Endothelial cell of umbilical vein (primary cell): ENCODE results near the gene FANCC. TPM values are rescaled to one million over a fixed set of nuclear protein-coding genes. Genes with fewer than 3 reads are reported as not detected.

ENCODE experiments used
- BruUV-seq: library from RNA; stranded (reverse); fragments of 400-500 nt; replicated peaks from 2 replicates; lab custom pipeline; 2021; lab: Mats Ljungman, UMichigan
- CTCF ChIA-PET: fragments of 300-600, 350-600 bp; sonication (Branson Sonifier 250); formaldehyde crosslinking; loops from one replicate; lab custom pipeline; 2021; ENCODE audit warnings: antibody characterized with exemption, inconsistent platforms; lab: Charles Lee
- POLR2A ChIA-PET: fragments of 300-600, 350-600 bp; sonication (Branson Sonifier 250); formaldehyde crosslinking; loops from one replicate; lab custom pipeline; 2021; ENCODE audit warnings: antibody characterized with exemption, inconsistent platforms; lab: Charles Lee
- DNase-seq: peaks from one replicate; pipeline ENCODE4 v3.0.0-alpha.2; 2011; ENCODE audit warnings: low read depth, low spot score
- FAIRE-seq: peaks from 2 replicates; lab custom pipeline; 2011; peaks lifted over from hg19 to GRCh38; lab: Jason Lieb, UNC
- H2AFZ ChIP-seq: 2 replicates; pipeline ENCODE4 v1.6.0; 2012; ENCODE audit warnings: low read depth, low read length, control low read depth, inconsistent platforms
- H3K27ac ChIP-seq: 2 replicates; pipeline ENCODE4 v1.5.1; 2011; ENCODE audit warnings: low read depth, mild to moderate bottlenecking, control low read depth, low read length, moderate library complexity; ENCODE audit not compliant: insufficient read depth
- H3K27me3 ChIP-seq, 2 experiments: 2 replicates each; pipeline versions ENCODE4 v1.6.0 to v1.6.1; 2011; ENCODE audit warnings: low read length in 2 of 2, mixed read lengths in 1 of 2; ENCODE audit not compliant: control insufficient read depth in 2 of 2, insufficient read depth in 2 of 2
- H3K36me3 ChIP-seq, 2 experiments: 2 replicates in 1 of 2; 3 replicates in 1 of 2; pipeline ENCODE4 v1.5.1; 2011; ENCODE audit warnings: low read length in 2 of 2, mild to moderate bottlenecking in 1 of 2, moderate library complexity in 1 of 2; ENCODE audit not compliant: control insufficient read depth in 2 of 2, insufficient read depth in 2 of 2; ENCODE audit errors: extremely low read depth in 1 of 2
- H3K4me1 ChIP-seq: 3 replicates; pipeline ENCODE4 v1.5.1; 2011; ENCODE audit warnings: mild to moderate bottlenecking, low read length; ENCODE audit not compliant: control insufficient read depth, insufficient read depth; ENCODE audit errors: extremely low read depth
- H3K4me2 ChIP-seq: 2 replicates; pipeline ENCODE4 v1.6.1; 2011; ENCODE audit warnings: low read length, control low read depth, mixed read lengths; ENCODE audit not compliant: insufficient read depth
- H3K4me3 ChIP-seq, 3 experiments: fragments of 200-600 bp in 1 of 3; sonication (generic), shearing (Covaris generic) in 1 of 3; replicated peaks in 1 of 3; 2 replicates each; pipeline ENCODE4 v1.5.1; 2011 to 2016; ENCODE audit warnings: control low read depth in 3 of 3, low read length in 3 of 3, mild to moderate bottlenecking in 2 of 3, inconsistent platforms in 1 of 3, low read depth in 1 of 3, moderate library complexity in 1 of 3; ENCODE audit not compliant: insufficient read depth in 1 of 3
- H3K79me2 ChIP-seq: 2 replicates; pipeline ENCODE4 v1.6.0; 2012; ENCODE audit warnings: low read length, inconsistent platforms; ENCODE audit not compliant: control insufficient read depth, insufficient read depth
- H3K9ac ChIP-seq: replicated peaks from 2 replicates; pipeline ENCODE3; 2011; ENCODE audit warnings: low read length, control low read depth; ENCODE audit not compliant: insufficient read depth; ENCODE audit errors: extremely low read depth
- H3K9me1 ChIP-seq: replicated peaks from 3 replicates; pipeline ENCODE4 v1.6.0; 2011; ENCODE audit warnings: mild to moderate bottlenecking, low read length; ENCODE audit not compliant: control insufficient read depth, insufficient read depth; ENCODE audit errors: extremely low read depth
- H3K9me3 ChIP-seq: replicated peaks from 2 replicates; pipeline ENCODE4 v1.5.1; 2012; ENCODE audit warnings: low read length, inconsistent platforms; ENCODE audit not compliant: control insufficient read depth, insufficient read depth
- H4K20me1 ChIP-seq: replicated peaks from 2 replicates; pipeline ENCODE3; 2011; ENCODE audit warnings: mild to moderate bottlenecking, low read length; ENCODE audit not compliant: control insufficient read depth, insufficient read depth; ENCODE audit errors: extremely low read depth
- CTCF ChIP-seq, 2 donors: IDR thresholded peaks; 1 replicate in 1 of 2; 2 replicates in 1 of 2; pipeline ENCODE4 v1.5.1; 2011; ENCODE audit warnings: low read length in 2 of 2, mild to moderate bottlenecking in 2 of 2, moderate library complexity in 2 of 2, control low read depth in 1 of 2, inconsistent platforms in 1 of 2, low read depth in 1 of 2; ENCODE audit not compliant: insufficient read depth in 1 of 2; ENCODE audit errors: extremely low read depth in 1 of 2
- EZH2 ChIP-seq: IDR thresholded peaks from 2 replicates; pipeline ENCODE4 v1.6.1; 2012; ENCODE audit warnings: borderline replicate concordance, low read depth, mild to moderate bottlenecking, moderate library complexity, low read length, inconsistent platforms; ENCODE audit not compliant: severe bottlenecking
- FOS ChIP-seq: IDR thresholded peaks from 2 replicates; pipeline ENCODE4 v1.6.1; 2011; ENCODE audit warnings: mild to moderate bottlenecking, low read length, moderate library complexity, borderline replicate concordance; ENCODE audit not compliant: insufficient read depth
- GATA2 ChIP-seq: IDR thresholded peaks from 2 replicates; pipeline ENCODE4 v1.7.0; 2011; ENCODE audit warnings: low read depth, mild to moderate bottlenecking, moderate library complexity, mixed read lengths, low read length; ENCODE audit not compliant: insufficient read length, insufficient read depth
- JUN ChIP-seq: IDR thresholded peaks from 2 replicates; pipeline ENCODE4 v1.6.1; 2011; ENCODE audit warnings: borderline replicate concordance, low read depth; ENCODE audit not compliant: insufficient read length, insufficient read depth
- MAX ChIP-seq: IDR thresholded peaks from 2 replicates; pipeline ENCODE4 v1.6.1; 2011; ENCODE audit not compliant: insufficient read depth, insufficient read length
- MYC ChIP-seq: IDR thresholded peaks from one replicate; pipeline ENCODE4 v1.6.1; 2011; ENCODE audit warnings: mild to moderate bottlenecking, low read depth, low read length
- POLR2A ChIP-seq: IDR thresholded peaks from 2 replicates; pipeline ENCODE4 v1.6.1; 2012; ENCODE audit warnings: low read depth, mild to moderate bottlenecking, control low read depth, low read length
- POLR2AphosphoS5 ChIP-seq: IDR thresholded peaks from 2 replicates; pipeline ENCODE4 v1.6.1; 2012; ENCODE audit warnings: low read depth, mild to moderate bottlenecking, control low read depth, low read length, moderate library complexity; ENCODE audit not compliant: insufficient read depth
- dilution Hi-C: fragments of 300-500 bp; cut with MboI; formaldehyde crosslinking; loops from one replicate; pipeline ENCODE4 v1.15.0; 2019; ENCODE audit warnings: low sequenced_read_pairs; ENCODE audit not compliant: extremely low pct_ligation_motif_present
- intact Hi-C: fragments of 100-400 bp; cut with micrococcal nuclease; formaldehyde crosslinking; loops from one replicate; pipeline ENCODE4 v1.10.0; 2022
- polyA plus RNA-seq, 4 experiments: library from polyadenylated mRNA; depleted of rRNA in 3 of 4; stranded (reverse) in 3 of 4; unstranded in 1 of 4; fragments of >200 nt; gene quantifications; 2 replicates each; pipeline versions ENCODE4 v1.2.1 to v1.2.3, GENCODE V29; 2011 to 2012; ENCODE audit warnings: missing spikeins in 1 of 4
- total RNA-seq: library from RNA; stranded (reverse); gene quantifications from 2 replicates; pipeline ENCODE4 v1.2.3, GENCODE V29; 2021

Gene FANCC
- total and polyA plus RNA-seq, 2 donors (not counting 3 experiments of a cell fraction or from before 2014, with no cell fraction given): 5.7 to 13.1 TPM

GRCh38 chr9:95226921-95227320 lies 90.6 kb downstream of the FANCC start:
- Histone ChIP-seq H3K36me3 (no peaks in the 10 kb centered on the region), H3K4me3 (no peak overlapping the region), H3K9me3 (no peaks in the 10 kb centered on the region), H3K79me2 (no peaks in the 10 kb centered on the region), H2AFZ (no peak overlapping the region), H3K4me2 (no peak overlapping the region), H4K20me1 (no peaks in the 10 kb centered on the region), H3K27ac (no peak overlapping the region), H3K9ac (no peak overlapping the region), H3K9me1 (no peaks in the 10 kb centered on the region), H3K4me1 (no peaks in the 10 kb centered on the region), H3K27me3 (no peaks in the 10 kb centered on the region)
- no peak for DNase-seq
- no peak for FAIRE-seq
- no peak for TF ChIP-seq CTCF (IDR thresholded peaks at IDR 0.05; ENCODE audit: extremely low read depth in 1 of 2, insufficient read depth in 1 of 2, low read depth in 1 of 2, low read length in 2 of 2)
- TF ChIP-seq EZH2: no peak
- TF ChIP-seq POLR2AphosphoS5: no peak
- no peak for TF ChIP-seq MAX
- no peak for TF ChIP-seq GATA2
- TF ChIP-seq JUN: no peak
- no peak for TF ChIP-seq MYC
- TF ChIP-seq FOS: no peak
- TF ChIP-seq POLR2A: no peak
- BruUV-seq: no TSS peak
- CTCF ChIA-PET: interaction anchor here (1.0 kb wide), 1 partner anchor 14 kb away, joined by 3 read pairs; no protein-coding TSS in a partner anchor
- POLR2A ChIA-PET: no interaction called here
- dilution Hi-C loops (no loop called here), intact Hi-C loops (no loop called here)
